K562 (cell line): ENCODE results near the gene AMDHD2. TPM values are rescaled to one million over a fixed set of nuclear protein-coding genes. Genes with fewer than 3 reads are reported as not detected.

Experiments used
- ATAC-seq: fragments of 200-7000 bp; cut with Tn5 transposase; 3 replicates; pipeline ENCODE4 v1.9.1; 2020; ENCODE audit warnings: moderate library complexity
- BruUV-seq: library from RNA; stranded (reverse); fragments of 400-500 nt; replicated peaks from 2 replicates; lab custom pipeline; 2021; lab: Mats Ljungman, UMichigan
- CTCF ChIA-PET: fragments of 300-600 bp; formaldehyde crosslinking; extraction: SDS; loops from one replicate; lab custom pipeline; 2021; ENCODE audit warnings: low intra/inter-chr PET ratio; lab: Yijun Ruan, JAX
- POLR2A ChIA-PET: fragments of 300-600, 350-650 bp; sonication (Branson Sonifier 250); formaldehyde crosslinking; extraction: SDS; loops from one replicate; lab custom pipeline; 2021; ENCODE audit warnings: antibody characterized with exemption, inconsistent platforms; lab: Yijun Ruan, JAX
- DNase-seq, 4 experiments: peaks; one replicate each; pipeline versions ENCODE4 v3.0.0 to v3.0.0-alpha.2; 2011 to 2018; ENCODE audit warnings: low spot score in 3 of 4, mixed read lengths in 3 of 4; ENCODE audit errors: extremely low read depth in 1 of 4
- FAIRE-seq: peaks from 2 replicates; lab custom pipeline; 2011; peaks lifted over from hg19 to GRCh38; lab: Jason Lieb, UNC
- H2AFZ ChIP-seq: 2 replicates; pipeline ENCODE4 v1.6.0; 2011; ENCODE audit warnings: low read depth, low read length, control low read depth, inconsistent platforms
- H3K27ac ChIP-seq: fragments of 200-600 bp; 3 replicates; pipeline ENCODE4 v1.8.0; 2011; ENCODE audit warnings: low read depth, mild to moderate bottlenecking, control low read depth, inconsistent platforms, low read length, moderate library complexity, mixed read lengths; ENCODE audit errors: extremely low read depth
- H3K27me3 ChIP-seq, 2 experiments: fragments of 300-600 bp in 1 of 2; 2 replicates in 1 of 2; 3 replicates in 1 of 2; pipeline versions ENCODE4 v1.6.0 to v1.8.0; 2011; ENCODE audit warnings: inconsistent platforms in 2 of 2, low read length in 2 of 2, mild to moderate bottlenecking in 1 of 2, mixed read lengths in 1 of 2, moderate library complexity in 1 of 2; ENCODE audit not compliant: control insufficient read depth in 2 of 2, insufficient read depth in 2 of 2
- H3K36me3 ChIP-seq: fragments of 300-600 bp; 3 replicates; pipeline ENCODE4 v1.8.0; 2011; ENCODE audit warnings: mild to moderate bottlenecking, low read length, inconsistent platforms; ENCODE audit not compliant: control insufficient read depth, insufficient read depth
- H3K4me1 ChIP-seq, 2 experiments: fragments of 200-600 bp in 1 of 2; replicated peaks in 1 of 2; 2 replicates in 1 of 2; 3 replicates in 1 of 2; pipeline versions ENCODE4 v1.5.1 to v1.8.0; 2011; ENCODE audit warnings: inconsistent platforms in 2 of 2, low read length in 2 of 2, mild to moderate bottlenecking in 1 of 2, mixed read lengths in 1 of 2, moderate library complexity in 1 of 2; ENCODE audit not compliant: control insufficient read depth in 2 of 2, insufficient read depth in 2 of 2
- H3K4me2 ChIP-seq: 2 replicates; pipeline ENCODE4 v1.6.1; 2011; ENCODE audit warnings: low read length, control low read depth, inconsistent platforms, mixed read lengths; ENCODE audit not compliant: insufficient read depth
- H3K4me3 ChIP-seq: fragments of 200-600 bp; sonication (generic), shearing (Covaris generic); 2 replicates; pipeline ENCODE4 v1.5.1; 2016; ENCODE audit warnings: control low read depth, inconsistent platforms
- H3K79me2 ChIP-seq: fragments of 200-600 bp; 3 replicates; pipeline ENCODE4 v1.8.0; 2011; ENCODE audit warnings: low read length, inconsistent platforms; ENCODE audit not compliant: control insufficient read depth, insufficient read depth
- H3K9ac ChIP-seq, 2 experiments: 2 replicates each; pipeline versions ENCODE4 v1.6.0 to v1.6.1; 2011; ENCODE audit warnings: low read depth in 2 of 2, low read length in 2 of 2, control low read depth in 1 of 2, inconsistent platforms in 1 of 2, mild to moderate bottlenecking in 1 of 2, mixed read lengths in 1 of 2; ENCODE audit not compliant: insufficient read depth in 1 of 2
- H3K9me1 ChIP-seq: one replicate; pipeline ENCODE4 v1.6.0; 2011; ENCODE audit warnings: inconsistent platforms, mild to moderate bottlenecking, low read length, moderate library complexity; ENCODE audit not compliant: control insufficient read depth, insufficient read depth
- H3K9me3 ChIP-seq: replicated peaks from 2 replicates; pipeline ENCODE4 v1.5.1; 2011; ENCODE audit warnings: low read depth, low read length, inconsistent platforms; ENCODE audit not compliant: control insufficient read depth, insufficient read depth
- H4K20me1 ChIP-seq: replicated peaks from 2 replicates; pipeline ENCODE4 v1.6.1; 2011; ENCODE audit warnings: low read length, inconsistent platforms, mixed read lengths; ENCODE audit not compliant: control insufficient read depth, insufficient read depth
- CLOCK ChIP-seq: fragments of 250-450 bp; sonication (Bioruptor Pico); IDR thresholded peaks from 2 replicates; pipeline ENCODE4 v1.4.0; 2020; ENCODE audit warnings: mild to moderate bottlenecking, moderate library complexity, borderline replicate concordance
- CREM ChIP-seq: IDR thresholded peaks from 2 replicates; pipeline ENCODE4 v1.6.1; 2014; ENCODE audit warnings: antibody characterized with exemption, low read depth
- CSDE1 ChIP-seq, 2 experiments: fragments of 450-650 bp; IDR thresholded peaks; 2 replicates each; pipeline ENCODE4 v1.6.1; 2016; ENCODE audit warnings: mild to moderate bottlenecking in 1 of 2
- CXXC5 ChIP-seq: fragments of 250-450 bp; sonication (Bioruptor Pico); IDR thresholded peaks from 2 replicates; pipeline ENCODE4 v1.8.0; 2022; ENCODE audit warnings: inconsistent platforms, mild to moderate bottlenecking, moderate library complexity
- ELF4 ChIP-seq: fragments of 450-650 bp; formaldehyde crosslinking; IDR thresholded peaks from 2 replicates; pipeline ENCODE4 v1.4.0; 2022; ENCODE audit warnings: missing genetic modification characterization
- ETV1 ChIP-seq: fragments of 450-650 bp; conservative IDR thresholded peaks from 2 replicates; pipeline ENCODE4 v1.6.1; 2016; ENCODE audit warnings: missing genetic modification characterization, control low read depth, low read depth, missing compliant biosample characterization
- GTF2B ChIP-seq: IDR thresholded peaks from 2 replicates; pipeline ENCODE4 v1.6.1; 2011; ENCODE audit not compliant: insufficient read length; ENCODE audit errors: extremely low read depth
- POLR2G ChIP-seq: fragments of 200-400 bp; formaldehyde crosslinking; IDR thresholded peaks from 2 replicates; pipeline ENCODE4 v1.6.1; 2017; ENCODE audit warnings: low read depth, mild to moderate bottlenecking, antibody characterized with exemption, low read length, moderate library complexity
- SMAD4 ChIP-seq: fragments of 250-450 bp; sonication (Bioruptor Pico); conservative IDR thresholded peaks from 2 replicates; pipeline ENCODE4 v1.8.0; 2021; ENCODE audit warnings: inconsistent platforms, mild to moderate bottlenecking, moderate library complexity
- TFAP4 ChIP-seq: sonication (generic); formaldehyde crosslinking; IDR thresholded peaks from 2 replicates; pipeline ENCODE4 v1.8.0; 2022; ENCODE audit warnings: missing genetic modification reagents, mild to moderate bottlenecking, moderate library complexity, borderline replicate concordance
- THRAP3 ChIP-seq: fragments of 450-650 bp; IDR thresholded peaks from 2 replicates; pipeline ENCODE4 v1.6.1; 2016; ENCODE audit warnings: mild to moderate bottlenecking, inconsistent platforms, borderline replicate concordance
- USF1 ChIP-seq: sonication (generic); formaldehyde crosslinking; IDR thresholded peaks from 2 replicates; pipeline ENCODE4 v1.9.0; 2022; ENCODE audit warnings: mild to moderate bottlenecking, missing genetic modification reagents
- ZBTB33 ChIP-seq: sonication (generic); formaldehyde crosslinking; IDR thresholded peaks from 2 replicates; pipeline ENCODE4 v1.8.1; 2023; ENCODE audit warnings: mild to moderate bottlenecking, missing genetic modification reagents
- WGBS: fragments of 100-300 bp; shearing (Covaris generic); methylation state at CpG from one replicate; pipeline ENCODE4 v1.1.6; 2016; ENCODE audit warnings: low coverage, mixed read lengths; ENCODE audit not compliant: insufficient coverage; ENCODE audit errors: missing lambda C conversion rate; 5-methylcytosine and 5-hydroxymethylcytosine counted together
- in situ Hi-C: fragments of 300-500 bp; cut with MboI; formaldehyde crosslinking; loops from 4 replicates; pipeline ENCODE4 v1.15.0; 2018; ENCODE audit warnings: inconsistent platforms, mixed read lengths
- intact Hi-C: fragments of 100-400 bp; cut with micrococcal nuclease; formaldehyde crosslinking; loops from 2 replicates; pipeline ENCODE4 v1.14.2; 2022
- polyA plus RNA-seq, 8 experiments: library from polyadenylated mRNA; depleted of rRNA in 4 of 8; stranded (reverse) in 5 of 8; unstranded in 3 of 8; fragments of >200 nt; fragmentation: Nextera tagmentation in 2 of 8; fragmentation: Illumina TruSeq in 1 of 8; extraction: Ambion mirVana in 2 of 8; extraction: Trizol in 1 of 8; gene quantifications; 2 replicates each; pipeline versions ENCODE4 v1.2.1 to v1.2.3, GENCODE V29; 2011 to 2014; ENCODE audit warnings: inconsistent platforms in 1 of 8, missing spikeins in 1 of 8
- total RNA-seq, 7 experiments: library from RNA; depleted of rRNA in 6 of 7; stranded (reverse); fragments of >200 nt in 6 of 7; fragmentation: Illumina TruSeq in 2 of 7; extraction: Trizol in 2 of 7; gene quantifications; 2 replicates each; pipeline versions ENCODE4 v1.2.1 to v1.2.3, GENCODE V29; 2011 to 2021; ENCODE audit warnings: low replicate concordance in 1 of 7

AMDHD2 gene
- total and polyA plus RNA-seq, 9 of the 15 experiments (the other 6 are each of a cell fraction or from before 2014, with no cell fraction given), result 0.38 to 56.9 (median 18.3) TPM; not detected in 1

GRCh38 chr16:2482708-2483534, 37.2 kb upstream of the AMDHD2 start:
- no peak overlapping the region for H2AFZ ChIP-seq
- ChIA-PET POLR2A (interaction anchor here (0.6 to 1.9 kb wide), 5 partner anchors 9 to 56 kb away, joined by 3 to 10 read pairs (median 4); partner anchors contain the start of gene TEDC2), CTCF (no interaction called here)
- no peak for ATAC-seq
- peaks cover 53 to 97% of the 10 kb centered on the region in 2 experiments for H3K4me1 ChIP-seq
- in situ Hi-C loops (no loop called here), intact Hi-C loops (no loop called here)
- no peak overlapping the region for H3K4me3 ChIP-seq
- no peak overlapping the region for H3K27ac ChIP-seq
- peak overlapping the region in 1 of 2 experiments; percentile 86; a peak in 2 of 4 replicates for H3K9ac ChIP-seq
- H3K9me3 ChIP-seq, result no peaks in the 10 kb centered on the region
- FAIRE-seq, result no peak
- 87% methylated on average over 14 of the region's 32 CpGs for WGBS
- peak in 2 of 4 experiments; percentile 36 to 39 for DNase-seq
- H3K79me2 ChIP-seq, result peaks cover 97% of the 10 kb centered on the region
- H3K4me2 ChIP-seq, result no peak overlapping the region
- H3K36me3 ChIP-seq, result peaks cover 46% of the 10 kb centered on the region; the same call in 2 of the 3 replicates
- peaks cover 5% of the 10 kb centered on the region; the same call in 1 of the 2 replicates for H4K20me1 ChIP-seq
- H3K27me3 ChIP-seq, result no peaks in the 10 kb centered on the region
- BruUV-seq, result no TSS peak
- no peaks in the 10 kb centered on the region for H3K9me1 ChIP-seq
- TF ChIP-seq CSDE1 (IDR thresholded peaks at IDR 0.05), result no peak
- no peak for TF ChIP-seq SMAD4 (CRISPR knock-in tag)
- no peak for TF ChIP-seq CREM
- TF ChIP-seq ELF4 (CRISPR knock-in tag), result no peak
- no peak for TF ChIP-seq THRAP3
- peak; percentile 90 for TF ChIP-seq ZBTB33 (CRISPR knock-in tag)
- peak; percentile 38 for TF ChIP-seq POLR2G
- no peak for TF ChIP-seq CLOCK (CRISPR knock-in tag)
- TF ChIP-seq CXXC5 (CRISPR knock-in tag), result 0 out of 2 replicates have a peak, but pooled peaks have one; percentile 16
- TF ChIP-seq TFAP4 (CRISPR knock-in tag), result peak; percentile 16; the same call in 1 of the 2 replicates
- TF ChIP-seq ETV1 (tag), result no peak
- TF ChIP-seq GTF2B, result no peak
- no peak for TF ChIP-seq USF1 (CRISPR knock-in tag)
